Stimulated activated CD8-positive, alpha-beta memory T cell treated with anti-CD3 and anti-CD28 coated beads, Interleukin-4, amount 100 ng/mL, for 24 hours (primary cell): ENCODE results near the gene CCDC18.
A peak's percentile ranks its signal among the peaks of the same experiment; 100 is the strongest.
"Not testable (repeated sequence)": the region's sequence is repeated elsewhere in the genome, so short reads cannot be mapped to it uniquely, and the experiment has no call there.

Experiments used
- DNase-seq: peaks from one replicate; pipeline ENCODE4 v3.0.0-alpha.2; 2020; ENCODE audit warnings: low read depth

Gene CCDC18

DNA sequence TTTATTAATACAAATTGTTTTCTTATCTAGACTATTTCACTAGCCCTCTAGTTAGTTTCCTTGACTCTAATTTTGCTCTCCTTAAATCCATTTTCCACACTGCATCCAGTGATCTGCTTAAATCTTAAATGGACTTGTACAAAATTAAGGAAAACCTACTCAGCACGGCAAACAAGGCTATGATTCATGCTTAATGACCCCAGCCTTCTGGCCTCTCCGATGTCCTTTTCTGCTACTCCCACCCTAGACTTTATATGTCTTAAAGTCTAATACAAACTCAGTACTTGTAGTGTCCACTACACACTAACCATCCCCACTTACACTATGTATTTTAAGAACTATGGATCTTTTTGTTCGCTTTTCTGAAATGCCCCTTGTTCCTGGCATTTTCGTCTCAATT, 2.5 kb upstream of the CCDC18 start:
- no peak for DNase-seq

DNA sequence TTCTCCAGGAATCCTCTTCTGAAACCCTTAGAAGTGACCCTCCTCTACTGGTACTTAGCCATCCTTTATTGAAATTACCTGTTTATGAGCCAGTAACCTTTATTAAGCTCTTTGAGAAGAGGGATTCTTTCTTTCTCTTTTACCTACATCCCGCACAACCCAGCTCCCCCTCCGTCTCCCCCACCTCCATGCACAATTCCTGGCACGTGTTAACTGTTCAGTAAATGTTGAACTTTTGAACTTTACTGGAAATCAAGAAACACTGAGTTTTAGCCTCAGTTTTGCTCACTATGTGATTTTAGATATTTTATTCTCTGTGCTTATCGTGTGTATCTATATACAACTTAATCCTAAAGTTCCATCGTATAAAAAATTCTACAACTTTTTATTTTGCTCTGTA, 2.1 kb upstream of the CCDC18 start:
- no peak for DNase-seq

DNA sequence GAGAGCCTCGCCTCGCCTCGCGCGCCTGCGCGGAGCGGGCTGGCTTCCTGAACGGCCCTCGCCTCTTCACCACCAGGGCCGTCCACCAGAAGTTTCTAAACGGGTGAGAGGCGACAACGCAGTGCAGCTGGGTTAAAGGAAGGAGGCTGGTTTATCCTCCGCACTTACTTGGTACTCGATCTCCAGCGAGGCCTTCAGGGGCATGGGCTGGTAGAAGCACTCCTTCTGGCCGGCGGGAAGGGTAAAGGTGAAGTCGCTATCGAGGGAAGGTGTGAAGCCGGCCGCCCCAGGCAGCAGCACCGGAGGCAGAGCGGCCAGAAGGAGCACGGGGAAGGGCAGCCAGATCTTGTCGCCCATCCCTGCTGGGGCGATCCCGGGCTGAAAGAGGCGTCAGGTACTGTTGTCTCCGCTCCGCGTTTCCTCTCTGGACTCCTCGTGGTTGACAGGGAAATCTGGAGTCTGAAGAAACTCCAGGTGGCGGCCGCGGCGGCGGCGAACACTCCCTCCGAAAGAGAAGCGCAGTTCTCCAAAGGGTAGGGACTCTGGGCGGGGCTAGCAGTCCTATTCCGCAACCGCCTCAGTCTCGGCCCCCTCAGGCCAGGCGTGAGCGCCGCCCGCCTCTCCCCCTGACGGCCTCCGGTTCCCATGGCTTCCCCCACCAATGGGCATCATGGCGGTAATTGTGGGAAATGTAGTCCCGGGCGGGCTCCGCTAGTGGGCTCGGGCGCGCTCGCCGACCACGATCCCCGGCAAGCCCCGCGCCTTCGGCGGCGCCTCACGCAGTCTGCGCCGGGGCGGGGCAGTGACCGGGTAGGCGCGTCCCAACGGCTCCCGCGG, 420 bp upstream of the CCDC18 start, which contains the start of gene TMED5:
Gene TMED5, minus strand, starts transcription at position 528 of the 837 bp plus-strand sequence. Its CDS starts 171 bp downstream, at position 357.
- DNase-seq, result peak; percentile 93

DNA sequence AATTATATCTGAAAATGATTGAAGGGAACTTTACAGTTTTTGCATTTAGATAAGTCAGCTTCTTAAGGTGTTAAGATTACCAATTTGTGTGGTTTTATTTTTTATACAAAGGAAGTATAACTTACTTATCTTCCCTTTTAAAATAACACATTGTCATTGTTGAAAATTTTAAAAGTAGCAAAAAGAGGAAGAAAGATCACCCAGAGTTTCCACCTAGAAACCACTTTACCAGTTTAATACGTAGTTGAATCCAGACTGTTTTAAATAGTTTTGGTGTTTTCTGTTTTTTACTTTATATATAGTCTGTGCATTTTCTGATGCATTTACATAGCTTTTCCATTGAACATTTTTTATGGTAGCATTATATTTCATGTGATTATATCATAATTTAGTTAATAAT, 6.1 kb downstream of the CCDC18 start:
- DNase-seq, result no peak

DNA sequence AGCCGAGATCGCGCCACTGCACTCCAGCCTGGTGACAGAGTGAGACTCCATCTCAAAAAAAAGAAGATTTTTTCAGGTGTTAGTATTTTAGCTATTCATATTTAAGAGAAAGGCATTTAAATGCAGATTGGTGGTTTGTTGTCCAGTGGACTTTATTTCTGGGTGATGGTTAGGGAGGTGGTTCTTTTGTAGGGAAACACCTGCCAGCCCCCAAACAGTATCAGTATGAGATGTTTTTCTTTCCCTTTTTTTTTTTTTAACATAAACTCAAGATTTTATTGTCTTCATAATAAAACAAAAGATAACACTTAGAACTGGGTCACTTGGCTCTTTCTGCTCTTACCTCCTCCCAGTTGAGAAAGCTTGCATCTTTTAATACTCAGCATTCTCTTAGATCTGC, 9.9 kb downstream of the CCDC18 start:
- DNase-seq, result no peak

DNA sequence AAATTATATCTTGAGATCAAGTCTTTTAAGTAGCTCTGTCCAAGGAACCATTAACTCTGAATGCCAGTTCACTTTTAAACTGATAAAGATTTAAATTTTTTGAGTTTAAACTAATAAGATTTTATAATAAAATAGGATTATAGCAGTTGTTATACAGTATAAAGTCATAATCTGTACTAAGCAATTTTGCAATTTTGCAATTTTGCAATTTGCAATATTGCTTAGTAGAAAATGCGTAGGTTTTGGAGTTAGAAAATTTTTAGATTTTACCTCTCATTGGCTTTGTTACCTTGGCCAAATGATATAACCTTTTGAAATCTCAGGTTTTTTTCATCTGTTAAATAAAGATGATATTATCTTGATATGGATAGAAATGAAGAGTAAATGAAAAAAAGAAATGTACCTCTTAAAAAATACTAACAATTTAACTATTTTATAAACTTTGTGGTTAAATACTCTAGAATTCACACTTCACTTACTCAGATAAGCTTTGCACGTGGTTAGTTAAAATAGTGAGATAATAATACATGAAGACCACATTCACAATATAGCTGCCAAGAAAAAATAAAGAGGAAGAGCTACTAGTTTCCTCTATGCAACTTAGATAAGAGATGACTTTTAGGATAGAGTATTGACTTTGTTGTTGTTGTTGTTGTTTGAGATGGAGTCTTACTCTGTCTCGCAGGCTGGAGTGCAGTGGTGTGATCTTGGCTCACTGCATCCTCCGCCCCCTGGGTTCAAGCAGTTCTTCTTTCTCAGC, 13.9 kb downstream of the CCDC18 start:
- no peak for DNase-seq

DNA sequence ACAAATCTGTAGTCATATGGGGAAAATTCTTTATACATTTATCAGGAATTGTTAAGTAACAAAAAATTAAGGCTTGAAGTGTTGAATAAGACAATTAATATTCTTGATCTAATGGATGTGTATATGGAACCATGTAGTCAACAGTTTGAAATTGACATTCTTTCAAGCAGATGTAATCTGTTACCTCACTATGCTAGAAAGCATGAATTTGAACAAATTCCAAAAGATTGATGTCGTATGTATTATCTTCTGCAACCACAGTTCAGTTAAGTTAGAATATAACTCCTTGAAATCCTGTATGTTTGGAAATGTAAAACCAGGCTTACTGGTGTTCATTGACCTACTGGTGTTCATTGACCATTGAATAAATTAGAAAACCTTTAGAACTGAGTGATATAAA, 16.1 kb downstream of the CCDC18 start:
- no peak for DNase-seq

DNA sequence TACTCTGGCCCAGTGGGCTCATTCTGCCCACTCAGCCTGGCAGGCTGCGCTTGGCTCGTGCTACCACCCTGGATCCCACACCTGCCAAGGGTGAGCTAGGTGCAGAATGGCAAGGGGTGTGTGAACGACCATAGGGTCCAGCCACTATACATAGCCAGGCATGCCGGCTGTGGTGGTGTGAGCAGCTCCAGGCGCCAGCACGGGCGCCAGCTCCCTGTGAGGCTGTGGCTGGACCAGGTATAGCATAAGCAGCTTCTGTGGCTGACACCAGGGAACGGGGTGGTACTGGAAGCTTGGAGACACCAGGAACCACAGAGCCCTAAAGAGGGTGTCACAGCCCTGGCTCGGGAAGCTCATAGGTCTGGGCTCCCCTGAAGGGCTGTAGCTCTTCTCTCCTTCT, 18.6 kb downstream of the CCDC18 start:
- no peak for DNase-seq

DNA sequence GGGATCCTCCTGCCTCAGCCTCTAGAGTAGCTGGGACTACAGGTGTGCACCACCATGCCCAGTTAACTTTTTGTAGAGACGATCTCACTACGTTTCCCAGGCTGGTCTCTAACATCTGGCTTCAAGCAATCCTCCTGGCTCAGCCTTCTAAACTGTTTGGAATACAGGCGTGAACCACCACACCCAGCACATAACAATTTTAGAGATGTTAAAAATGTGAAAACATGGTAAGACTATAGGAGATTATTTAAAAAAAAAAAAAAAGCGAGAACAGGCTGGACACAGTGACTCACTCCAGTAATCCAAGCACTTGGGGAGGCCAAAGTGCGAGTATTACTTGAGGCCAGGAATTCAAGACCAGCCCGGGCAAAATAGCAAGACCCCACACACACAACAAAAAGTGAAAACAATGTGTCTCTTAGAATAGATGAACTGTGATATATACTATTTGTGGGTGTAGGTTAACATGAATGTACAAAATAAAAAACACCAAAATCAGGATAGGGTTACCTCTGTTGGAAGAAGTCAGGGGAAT, 19.6 kb downstream of the CCDC18 start:
- no peak for DNase-seq

DNA sequence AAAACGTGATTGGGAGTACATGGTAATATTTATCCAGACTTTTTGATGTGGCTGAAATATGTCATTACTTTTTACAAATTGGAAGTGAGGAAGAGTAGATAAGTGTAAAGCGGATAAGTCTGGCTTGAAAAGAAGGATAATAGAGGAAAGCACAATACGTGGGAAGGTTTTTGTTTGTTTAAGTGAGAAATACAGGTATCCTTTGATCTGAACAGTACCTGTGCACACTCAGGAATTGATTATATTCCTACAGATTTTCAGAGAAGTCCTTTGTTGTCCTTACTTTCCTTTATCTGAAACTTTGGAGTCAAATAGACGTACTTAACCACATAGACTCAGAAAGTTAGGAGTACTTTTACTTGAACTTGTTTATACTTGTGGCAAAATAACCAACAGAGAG, 20.2 kb downstream of the CCDC18 start:
- DNase-seq, result no peak

DNA sequence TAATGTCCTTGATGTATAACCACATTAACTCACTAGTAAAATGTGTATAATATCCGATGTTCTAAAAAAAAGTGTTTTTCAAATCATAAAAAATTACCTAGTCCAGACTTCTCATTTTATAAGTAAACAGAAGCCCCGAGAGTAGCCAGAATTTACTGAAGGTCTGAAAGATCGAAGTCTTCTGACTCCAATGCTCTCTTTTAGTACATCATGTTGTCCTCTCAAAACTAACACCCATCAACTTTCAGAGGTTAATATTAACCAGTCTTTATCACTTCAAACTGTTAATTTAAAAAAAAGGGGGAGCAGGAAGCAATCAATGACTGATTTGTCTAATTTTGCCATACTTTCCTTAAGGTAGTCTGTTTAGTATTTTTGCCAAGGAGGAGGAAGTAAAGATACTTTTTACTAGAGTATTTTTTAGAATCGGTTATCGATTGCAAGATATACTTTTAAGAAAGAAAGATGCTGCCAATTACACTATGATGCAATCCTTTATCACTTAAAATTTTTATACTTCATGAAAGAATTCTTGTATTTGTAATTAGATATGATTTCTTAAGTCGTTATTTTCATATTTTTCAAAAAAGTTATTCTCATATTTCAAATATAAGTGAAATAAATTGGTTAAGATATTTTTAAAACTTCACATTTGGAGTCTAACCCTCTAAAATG, 25.5 kb downstream of the CCDC18 start:
- DNase-seq, result no peak

DNA sequence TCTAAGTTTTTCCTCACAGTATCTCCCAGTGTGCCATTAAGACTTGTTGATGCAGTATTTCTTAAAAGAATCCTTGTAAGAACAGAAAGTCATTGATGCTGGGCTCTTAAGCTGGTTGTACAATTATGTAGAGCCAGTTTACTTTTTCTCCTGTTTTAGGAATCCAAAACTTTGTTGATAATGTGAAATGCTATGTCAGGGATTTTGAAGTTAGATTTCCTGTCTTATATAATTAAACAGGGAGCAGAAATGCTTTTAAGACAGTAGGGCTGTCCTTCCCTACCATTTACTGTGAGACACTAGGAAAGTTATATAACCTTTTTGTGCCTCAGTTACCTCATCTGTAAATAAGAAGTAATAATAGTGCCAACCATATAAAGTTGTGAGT, 26.0 kb downstream of the CCDC18 start:
- DNase-seq, result no peak

DNA sequence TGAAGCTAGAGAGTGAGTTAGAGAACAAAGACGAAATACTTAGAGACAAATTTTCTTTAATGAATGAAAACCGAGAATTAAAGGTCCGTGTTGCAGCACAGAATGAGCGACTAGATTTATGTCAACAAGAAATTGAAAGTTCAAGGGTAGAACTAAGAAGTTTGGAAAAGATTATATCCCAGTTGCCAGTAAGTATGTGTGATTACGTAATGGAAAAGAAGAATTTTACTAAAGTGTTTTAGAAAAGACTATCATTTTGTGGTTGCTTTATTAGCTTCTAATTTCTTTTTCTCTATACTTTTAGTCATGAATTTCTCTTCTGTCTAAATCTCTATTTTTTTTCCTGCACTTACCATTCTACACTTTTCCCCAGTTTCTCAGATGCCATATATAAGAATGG, 26.7 kb downstream of the CCDC18 start:
- no peak for DNase-seq

DNA sequence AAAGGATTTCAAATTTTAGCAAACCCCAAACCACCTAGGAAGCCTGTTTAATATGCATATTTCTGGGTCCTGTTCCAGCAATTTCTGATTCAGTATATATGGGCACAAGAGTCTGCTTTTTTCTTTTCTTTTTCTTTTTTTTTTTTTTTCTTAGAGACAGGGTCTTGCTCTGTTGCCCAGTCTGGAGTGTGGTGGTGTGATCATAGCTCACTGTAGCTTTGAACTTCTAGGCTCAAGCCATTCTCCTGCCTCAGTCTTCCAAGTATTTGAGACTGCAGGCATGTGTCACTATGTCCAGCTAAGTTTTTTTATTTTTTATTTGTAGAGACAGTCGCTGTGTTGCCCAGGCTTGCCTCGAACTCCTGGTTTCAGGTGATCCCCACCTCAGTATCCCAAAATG, 34.8 kb downstream of the CCDC18 start:
- DNase-seq, result no peak

DNA sequence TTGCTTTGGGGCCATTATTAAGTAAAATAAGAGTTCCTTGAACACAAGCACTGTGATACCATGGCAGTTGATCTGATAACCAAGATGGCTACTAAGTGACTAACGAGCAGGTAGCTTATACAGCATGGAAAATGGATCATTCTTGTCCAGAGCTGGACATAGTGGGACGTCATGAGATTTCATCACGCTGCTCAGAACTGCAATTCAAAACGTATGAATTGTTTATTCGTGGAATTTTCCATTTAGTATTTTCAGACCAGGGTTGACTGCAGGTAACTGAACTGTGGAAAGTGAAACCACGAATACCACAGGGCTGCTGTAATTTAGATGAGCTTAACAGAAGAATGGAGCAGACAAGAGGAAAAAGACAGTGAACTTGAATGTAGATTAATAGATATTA, 38.9 kb downstream of the CCDC18 start:
- DNase-seq, result no peak

DNA sequence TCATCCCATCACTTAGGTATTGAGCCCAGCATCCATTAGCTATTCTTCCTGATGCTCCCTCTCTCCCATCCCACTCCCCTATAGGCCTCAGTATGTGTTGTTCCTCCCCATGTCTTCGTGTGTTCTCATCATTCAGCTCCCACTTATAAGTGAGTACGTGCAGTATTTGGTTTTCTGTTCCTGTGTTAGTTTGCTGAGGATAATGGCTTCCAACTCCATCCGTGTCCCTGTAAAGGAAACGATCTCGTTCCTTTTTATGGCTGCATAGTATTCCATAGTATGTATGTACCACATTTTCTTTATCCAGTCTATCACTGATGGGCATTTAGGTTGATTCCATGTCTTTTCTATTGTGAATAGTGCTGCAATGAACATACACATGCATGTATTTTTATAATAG, 40.2 kb downstream of the CCDC18 start:
- DNase-seq, result not testable (repeated sequence)

DNA sequence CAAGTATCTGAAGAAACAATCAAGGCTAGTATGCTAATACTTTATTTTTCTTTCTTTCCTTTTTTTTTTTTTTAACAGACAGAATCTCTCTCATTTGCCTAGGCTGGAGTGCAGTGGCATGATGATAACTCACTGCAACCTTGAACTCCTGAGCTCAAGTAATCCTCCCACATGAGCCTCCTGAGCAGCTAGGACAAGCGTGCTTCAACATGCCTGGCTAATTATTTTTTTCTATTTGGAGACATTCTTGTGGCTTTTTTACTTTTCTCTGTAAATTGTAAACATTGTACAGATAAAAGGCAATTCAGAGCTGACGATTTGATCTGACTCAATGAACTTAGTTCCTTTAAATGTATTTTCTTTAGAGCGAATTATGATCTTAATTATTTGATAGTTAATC, 41.4 kb downstream of the CCDC18 start:
- DNase-seq, result no peak

DNA sequence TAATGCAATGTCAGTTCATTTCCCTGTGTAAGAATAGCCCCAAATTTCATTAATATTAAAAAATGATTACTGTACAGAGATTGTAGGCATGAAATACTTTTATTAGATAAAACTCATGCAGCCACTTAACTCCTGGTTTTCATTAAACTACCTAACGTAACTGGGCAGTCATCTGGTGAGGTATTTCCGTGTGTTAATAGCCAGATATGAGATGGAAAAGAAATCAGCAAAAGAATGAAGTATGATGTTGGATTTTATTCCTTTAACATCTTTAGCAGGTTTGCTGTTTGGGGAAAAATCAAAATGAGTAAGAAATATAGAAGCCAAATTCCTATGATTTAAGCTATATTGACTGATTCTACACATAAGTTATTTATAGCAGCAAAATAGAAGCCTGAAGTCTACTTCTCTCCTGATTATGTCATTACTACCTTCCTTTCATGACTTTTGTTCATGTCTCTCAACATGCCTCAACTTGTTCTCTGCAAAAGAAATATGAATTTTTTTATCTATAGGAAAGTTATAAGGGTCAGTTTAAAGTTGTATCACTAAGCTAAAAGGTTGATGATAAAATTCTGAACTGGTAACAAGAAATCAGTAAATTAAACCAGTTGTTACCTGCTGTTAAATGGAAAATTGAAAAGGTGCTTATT, 42.6 kb downstream of the CCDC18 start:
- DNase-seq, result no peak

DNA sequence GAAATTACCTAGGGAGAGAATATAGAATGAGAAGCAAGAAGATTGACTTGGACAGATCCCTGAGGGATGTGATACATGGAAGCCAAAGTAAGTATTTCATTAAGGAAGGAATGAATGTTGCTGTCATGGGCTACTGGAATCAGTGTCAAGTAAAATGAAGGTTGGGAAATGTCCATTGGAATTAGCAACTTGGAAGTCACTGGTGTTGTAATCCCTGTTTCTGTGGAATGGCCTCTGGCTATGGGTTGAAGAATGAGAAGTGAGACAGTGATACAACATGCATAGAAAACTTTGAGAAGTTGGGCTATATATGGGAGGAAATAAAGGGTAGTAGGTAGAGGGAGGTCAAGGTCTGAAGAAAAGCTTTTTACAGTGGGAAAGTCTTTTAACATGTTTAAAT, 54.7 kb downstream of the CCDC18 start:
- DNase-seq, result no peak

DNA sequence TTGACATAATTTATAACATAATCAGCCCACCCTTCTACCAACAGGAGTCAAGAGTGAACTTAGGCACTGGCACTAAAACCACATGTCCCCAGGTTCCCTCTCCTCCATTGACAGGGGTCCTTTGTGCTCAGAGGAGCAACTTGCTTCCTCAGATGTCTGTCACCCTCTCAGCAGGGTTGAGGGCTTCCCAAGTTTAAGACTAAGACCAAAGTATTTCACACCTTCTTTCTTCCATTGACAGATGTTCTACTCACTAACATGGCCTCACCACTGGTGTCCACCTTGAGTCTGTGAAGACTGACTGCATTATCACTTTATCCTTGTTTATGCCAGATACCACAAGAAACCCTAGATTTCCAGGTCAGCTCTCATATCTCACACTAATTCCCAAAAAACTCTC, 56.5 kb downstream of the CCDC18 start:
- DNase-seq, result no peak

DNA sequence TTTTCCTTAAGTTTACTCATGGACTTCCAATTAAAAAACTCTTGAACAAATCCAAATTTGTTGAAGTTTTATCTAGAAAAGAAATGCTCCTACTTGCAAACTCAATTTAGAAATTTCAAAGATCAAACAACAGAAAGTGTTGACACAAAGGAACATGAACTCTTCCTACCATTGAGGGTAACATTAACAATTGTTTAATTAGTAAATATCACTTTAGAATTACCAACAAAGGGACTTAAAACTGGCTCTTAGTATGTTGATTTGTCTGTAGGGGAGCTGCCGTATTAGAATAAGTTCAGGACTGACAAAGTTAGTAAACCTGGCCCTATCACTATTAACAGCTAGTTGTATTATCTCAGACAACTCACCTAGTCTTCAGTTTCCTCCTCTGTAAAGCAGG, 57.9 kb downstream of the CCDC18 start:
- DNase-seq, result no peak

DNA sequence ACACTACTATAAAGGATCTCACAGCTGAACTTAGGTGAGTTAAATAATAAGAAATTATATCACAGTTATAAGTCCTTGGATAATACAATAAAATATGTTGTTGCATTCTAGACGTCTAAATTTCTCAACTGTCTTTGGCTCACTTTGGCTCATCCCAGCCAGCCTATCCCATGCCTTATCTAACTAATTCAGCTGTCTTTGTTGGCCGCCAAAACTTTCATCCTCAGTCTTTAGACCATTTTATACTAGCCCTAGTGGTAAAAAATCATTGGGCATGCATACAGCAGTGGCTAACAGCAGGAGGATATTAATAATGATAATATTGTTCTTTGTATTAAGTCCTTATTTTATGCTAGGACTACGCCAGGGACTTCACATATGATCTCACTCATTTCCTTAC, 59.3 kb downstream of the CCDC18 start:
- DNase-seq, result no peak
